CD4-positive, alpha-beta T cell treated with Interleukin-15 for 4 hours (primary cell): ENCODE data around the gene RFNG.

ENCODE experiments used
- DNase-seq: peaks from one replicate; pipeline ENCODE4 v3.0.0-alpha.2; 2020; ENCODE audit warnings: low spot score

The RFNG gene

DNA sequence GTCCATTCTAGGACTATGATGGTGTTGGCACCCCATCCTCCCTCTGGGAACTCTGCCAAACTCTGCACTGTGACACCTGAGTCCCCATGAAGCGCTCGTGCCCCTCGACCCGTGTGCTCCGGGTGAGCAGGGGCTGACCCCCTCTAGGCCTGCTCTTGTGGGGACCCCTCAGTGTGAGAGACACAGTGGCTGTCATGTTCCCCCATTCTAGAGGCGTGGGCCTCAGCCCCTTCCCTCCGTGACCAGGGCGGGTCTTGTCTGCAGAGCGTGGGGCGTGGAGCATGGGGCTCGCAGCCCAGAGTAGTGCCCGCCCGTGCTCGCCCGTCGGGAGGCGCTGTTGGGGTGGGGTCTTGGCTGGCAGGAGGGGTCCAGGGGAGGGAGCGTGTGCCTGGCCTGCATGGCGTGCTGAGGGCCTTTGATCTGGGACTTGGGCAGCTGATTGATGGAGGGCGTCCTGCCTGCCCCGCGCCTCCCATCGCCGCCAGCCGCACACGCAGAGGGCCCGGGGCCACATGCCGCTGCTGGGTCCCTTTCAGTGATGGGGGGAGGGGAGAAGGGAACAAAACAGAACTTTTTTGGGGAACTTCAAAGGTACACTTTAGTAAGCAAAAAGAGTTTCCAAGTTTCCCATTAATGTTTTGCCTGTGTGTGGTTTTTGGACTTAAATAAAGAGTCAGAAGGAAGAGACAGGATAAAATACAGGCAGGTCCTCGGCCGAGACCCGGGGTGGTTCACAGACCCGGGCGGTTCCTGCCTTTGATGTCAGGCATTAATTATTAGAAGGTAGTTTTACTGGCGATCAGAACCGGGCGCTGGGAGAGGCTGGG, 51.4 kb downstream of the RFNG start:
- no peak for DNase-seq

GRCh38 chr17:81999587-81999975, 52.0 kb downstream of the RFNG start:
- DNase-seq, result no peak

GRCh38 chr17:81998691-81999438, 52.7 kb downstream of the RFNG start:
- DNase-seq, result no peak

DNA sequence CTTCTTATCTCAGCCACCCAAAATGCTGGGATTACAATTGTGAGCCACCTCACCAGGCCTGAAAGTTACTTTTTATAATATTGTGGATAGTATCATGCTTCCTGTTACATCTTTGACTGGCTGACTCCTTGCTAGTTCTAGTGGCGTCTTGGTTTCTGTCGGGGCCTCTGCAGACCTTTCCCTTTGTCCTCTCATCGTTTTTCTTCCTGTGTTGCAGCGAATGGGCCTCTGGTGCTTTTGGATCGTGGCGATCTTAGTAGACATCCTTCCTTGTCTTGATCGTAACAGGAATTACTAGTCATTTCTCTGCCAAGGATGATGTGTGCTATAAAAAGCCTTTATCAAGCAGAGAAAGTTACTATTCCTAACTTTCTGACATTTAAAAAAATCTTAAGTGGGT, 53.4 kb downstream of the RFNG start:
- no peak for DNase-seq
